Activated CD4-positive, CD25-positive, alpha-beta regulatory T cell treated with anti-CD3 and anti-CD28 coated beads, Interleukin-2, amount 50 U/mL, for 24 hours (primary cell): Measurements from ENCODE around the gene CES4A.
"Not testable (repeated sequence)": the region's sequence is repeated elsewhere in the genome, so short reads cannot be mapped to it uniquely, and the experiment has no call there.

ENCODE experiments used
- ATAC-seq, 2 donors: fragments of 150-1000 bp; cut with Tn5 transposase; one replicate each; pipeline ENCODE4 v1.10.0; 2021; ENCODE audit warnings: mild to moderate bottlenecking in 1 of 2, moderate library complexity in 1 of 2

Gene CES4A

GRCh38 chr16:67024384-67025209 is 36.2 kb downstream of the CES4A start:
- ATAC-seq: no peak

- no peak for ATAC-seq
Observed at GRCh38 chr16:67025210-67025550, 36.8 kb downstream of the CES4A start.

- no peak for ATAC-seq
Observed at GRCh38 chr16:67026570-67026969, 38.2 kb downstream of the CES4A start.

- no peak for ATAC-seq
Observed at GRCh38 chr16:67027046-67027445, 38.7 kb downstream of the CES4A start.

DNA sequence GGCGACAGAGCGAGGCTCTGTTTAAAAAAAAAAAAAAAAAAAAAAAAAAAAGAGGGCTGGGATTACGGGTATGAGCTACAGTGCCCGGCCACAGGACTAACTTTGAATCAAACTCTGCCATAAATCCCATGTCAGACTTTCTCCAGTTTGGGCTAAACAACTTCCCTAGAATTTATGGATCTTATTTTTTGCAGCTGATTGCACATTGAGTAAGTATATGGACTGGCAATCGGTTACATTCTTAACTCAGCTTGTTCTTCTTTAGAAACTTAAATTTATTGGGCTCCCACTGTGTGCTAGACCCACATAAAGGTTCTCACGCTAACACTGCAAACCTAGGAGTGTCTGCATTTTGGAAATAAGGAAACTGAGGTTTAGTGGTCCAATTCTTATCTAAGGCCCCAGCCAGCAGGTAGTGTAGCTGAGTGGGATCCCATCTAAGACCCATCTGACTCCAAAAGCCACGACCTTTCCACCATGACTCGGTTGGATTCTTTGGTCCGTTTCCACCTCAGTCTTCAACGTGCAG is 39.8 kb downstream of the CES4A start:
- no peak for ATAC-seq

DNA sequence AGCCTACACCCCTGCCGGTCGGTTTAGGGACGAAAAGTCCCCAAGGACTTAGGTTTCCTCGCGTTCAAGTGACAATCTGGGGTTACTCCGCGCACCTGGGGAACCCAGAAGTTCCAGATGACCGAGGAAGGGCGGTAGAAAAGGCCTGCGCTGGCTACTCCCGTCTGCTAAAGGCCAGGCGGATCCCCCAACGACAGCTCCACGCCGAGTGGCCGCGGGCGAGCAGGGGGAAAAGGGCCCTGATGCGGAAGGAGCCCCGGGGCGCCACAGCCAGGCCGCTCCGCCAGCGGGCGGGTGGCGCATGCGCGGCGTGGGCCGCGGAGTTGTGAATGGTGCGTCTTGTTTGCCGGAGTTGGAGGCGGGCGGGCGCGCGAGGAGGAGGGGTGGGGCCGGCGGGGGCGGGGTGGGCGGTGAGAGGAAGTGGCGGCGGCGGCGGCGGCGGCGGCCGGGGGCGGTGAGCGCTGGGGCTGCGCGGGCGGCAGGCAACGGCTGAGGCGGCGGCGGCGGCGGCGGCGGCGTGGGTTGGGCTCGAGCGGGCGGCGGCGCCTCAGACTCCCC is 40.4 kb downstream of the CES4A start, which contains the start of gene CBFB:
CBFB (plus strand) TSS at position 454 of the 558 bp plus-strand sequence. CDS start 259 bp downstream, outside the sequence.
- ATAC-seq: peak; percentile 91

DNA sequence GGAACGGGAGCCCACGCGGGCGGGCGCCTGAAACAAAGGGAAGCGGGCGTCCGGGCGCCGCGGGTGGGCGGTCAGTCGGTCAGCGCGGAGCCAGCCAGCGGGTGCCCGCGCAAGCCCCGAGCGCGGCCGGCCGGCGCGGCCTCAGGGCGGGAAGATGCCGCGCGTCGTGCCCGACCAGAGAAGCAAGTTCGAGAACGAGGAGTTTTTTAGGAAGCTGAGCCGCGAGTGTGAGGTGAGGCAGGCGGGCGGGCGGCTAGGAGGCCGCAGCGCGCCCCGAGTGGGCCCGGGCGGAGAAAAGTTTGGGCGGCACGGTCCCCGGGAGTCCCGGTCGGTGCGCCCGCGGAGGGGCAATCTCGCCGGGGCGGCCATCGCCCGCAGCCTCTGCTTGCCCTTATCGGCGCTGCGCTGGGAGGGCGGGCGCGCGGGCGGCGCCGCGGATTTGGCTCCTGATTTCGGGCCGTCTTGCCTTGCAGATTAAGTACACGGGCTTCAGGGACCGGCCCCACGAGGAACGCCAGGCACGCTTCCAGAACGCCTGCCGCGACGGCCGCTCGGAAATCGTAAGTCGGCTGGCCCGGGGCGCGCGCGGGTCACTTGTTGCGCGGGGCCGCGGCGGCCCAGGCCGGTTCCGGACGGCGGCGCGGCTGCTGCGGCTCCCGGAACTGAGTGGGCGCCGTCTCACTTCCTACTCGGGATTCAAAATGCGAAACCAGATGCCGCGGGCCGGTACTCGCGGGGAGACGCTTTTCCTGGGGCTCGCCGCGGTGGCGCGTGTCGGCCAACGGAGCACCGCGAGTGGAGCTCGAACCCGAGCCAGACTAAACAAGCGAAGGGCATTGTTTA is 41.1 kb downstream of the CES4A start:
- peak; percentile 18 to 29 for ATAC-seq

GRCh38 chr16:67030221-67030962 is 42.0 kb downstream of the CES4A start:
- no peak for ATAC-seq

DNA sequence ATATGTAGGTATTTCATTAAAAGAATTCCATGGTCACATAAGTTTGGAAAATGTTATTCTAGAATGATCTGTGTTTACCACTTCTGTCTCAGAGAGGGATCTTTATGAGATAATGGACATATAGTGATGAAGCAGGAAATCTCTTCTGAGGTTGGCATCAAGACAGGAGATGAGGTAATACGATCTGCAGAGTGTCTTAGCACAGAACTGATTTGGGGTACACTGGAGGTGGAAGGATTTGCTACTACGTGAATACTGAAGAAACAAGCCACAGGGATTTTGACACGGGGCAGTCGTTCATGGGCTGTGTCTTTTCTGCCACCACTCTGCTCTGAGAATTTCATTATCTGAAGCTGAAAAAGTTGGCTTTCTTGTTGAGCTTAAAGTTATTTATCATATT is 46.1 kb downstream of the CES4A start:
- no peak for ATAC-seq

- ATAC-seq: no peak
Observed at GRCh38 chr16:67035364-67035763, 47.0 kb downstream of the CES4A start.

DNA sequence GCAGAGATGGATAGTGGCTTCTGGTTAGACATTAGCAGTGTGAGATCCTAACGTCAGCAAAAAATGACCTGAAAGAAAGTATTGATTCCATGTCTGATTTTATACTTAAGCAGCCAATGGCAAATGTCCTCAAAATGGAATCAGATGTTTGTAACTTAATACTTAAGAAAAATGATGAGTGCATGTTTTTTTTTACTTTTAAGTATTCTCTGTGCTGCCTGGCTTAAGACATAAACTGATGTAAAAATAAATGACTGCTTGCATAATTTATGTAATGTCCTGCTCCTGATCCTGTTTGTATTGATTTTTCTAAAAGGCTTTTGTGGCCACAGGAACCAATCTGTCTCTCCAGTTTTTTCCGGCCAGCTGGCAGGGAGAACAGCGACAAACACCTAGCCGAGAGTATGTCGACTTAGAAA is 47.9 kb downstream of the CES4A start:
- no peak for ATAC-seq

GRCh38 chr16:67039260-67040020 is 51.1 kb downstream of the CES4A start:
- ATAC-seq: peak; percentile 44 to 66

DNA sequence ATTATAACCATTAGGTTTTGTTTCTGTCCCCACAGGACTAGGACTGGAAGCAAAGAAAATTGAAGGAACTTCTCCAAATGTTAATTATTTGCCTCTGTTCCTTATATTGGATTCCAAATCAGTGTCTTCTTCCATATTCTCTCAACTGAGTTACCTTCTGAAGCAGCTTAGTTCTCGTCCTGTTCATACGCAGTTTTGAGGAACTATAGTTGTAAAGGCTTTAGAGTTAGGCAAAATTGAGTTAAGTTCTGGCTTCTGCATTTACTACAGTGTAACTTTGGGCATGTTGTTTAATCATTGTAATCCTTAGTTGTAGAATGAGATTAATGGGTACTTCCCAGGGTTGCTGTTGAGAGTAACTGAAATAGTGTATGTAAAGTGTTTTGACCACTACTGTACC is 51.8 kb downstream of the CES4A start:
- ATAC-seq: no peak

- no peak for ATAC-seq
Observed at GRCh38 chr16:67040906-67041305, 52.5 kb downstream of the CES4A start.

DNA sequence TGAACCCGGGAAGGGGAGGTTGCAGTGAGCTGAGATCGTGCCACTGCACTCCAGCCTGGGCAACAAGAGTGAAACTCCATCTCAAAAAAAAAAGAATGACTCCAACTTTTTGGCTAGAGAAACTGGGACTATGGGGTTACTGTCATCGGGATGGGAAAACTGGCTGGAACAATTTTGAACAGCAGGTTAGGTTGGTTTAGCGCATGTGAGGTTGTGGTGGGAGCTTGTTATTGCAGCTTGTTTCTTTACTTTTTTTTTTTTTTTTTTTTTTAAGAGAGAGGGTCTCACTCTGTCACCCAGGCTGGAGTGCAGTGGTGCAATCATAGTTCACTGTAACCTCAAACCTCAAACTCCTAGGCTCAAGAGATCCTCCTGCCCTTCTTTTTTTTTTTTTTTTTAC is 53.1 kb downstream of the CES4A start:
- ATAC-seq: not testable (repeated sequence)

DNA sequence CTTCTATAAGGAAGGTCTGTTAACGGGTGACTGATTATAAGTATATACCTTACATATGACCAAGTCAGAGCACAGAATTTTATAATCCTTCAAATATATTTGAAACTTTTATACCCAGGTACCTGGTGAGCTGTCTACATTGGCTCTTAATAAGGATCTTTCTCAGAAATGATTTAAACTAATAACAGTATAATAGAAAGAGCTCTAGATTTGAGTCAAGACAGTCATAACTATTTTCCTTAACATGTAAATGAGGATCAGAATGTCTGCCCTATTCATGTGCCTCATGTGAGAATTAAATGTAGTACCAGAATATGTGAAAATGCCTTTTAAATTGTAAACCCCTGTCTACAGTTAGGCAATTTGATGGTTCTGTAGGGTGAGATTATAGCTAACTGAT is 55.0 kb downstream of the CES4A start:
- peak; percentile 62 to 80 for ATAC-seq

- no peak for ATAC-seq
Observed at GRCh38 chr16:67050796-67051195, 62.4 kb downstream of the CES4A start.

DNA sequence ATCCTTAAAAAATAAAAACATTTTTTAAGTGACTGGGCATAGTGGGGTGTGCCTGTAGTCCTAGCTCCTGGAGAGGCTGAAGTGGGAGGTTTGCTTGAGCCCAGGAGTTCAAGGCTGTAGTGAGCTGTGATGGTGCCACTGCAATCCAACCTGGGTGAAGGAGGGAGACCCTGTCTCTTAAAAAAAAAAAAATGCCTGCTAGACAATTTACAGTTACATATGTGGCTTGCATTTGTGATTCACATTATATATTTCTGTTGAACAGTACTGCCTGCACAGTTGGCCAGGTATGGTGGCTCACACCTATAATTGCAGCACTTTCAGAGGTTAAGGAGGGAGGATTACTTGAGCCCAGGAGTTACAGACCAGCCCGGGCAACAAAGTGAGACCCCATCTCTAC is 64.0 kb downstream of the CES4A start:
- no peak for ATAC-seq

- ATAC-seq: peak in 1 of 2 donors; percentile 9
Observed at GRCh38 chr16:67053767-67054334, 65.5 kb downstream of the CES4A start.

DNA sequence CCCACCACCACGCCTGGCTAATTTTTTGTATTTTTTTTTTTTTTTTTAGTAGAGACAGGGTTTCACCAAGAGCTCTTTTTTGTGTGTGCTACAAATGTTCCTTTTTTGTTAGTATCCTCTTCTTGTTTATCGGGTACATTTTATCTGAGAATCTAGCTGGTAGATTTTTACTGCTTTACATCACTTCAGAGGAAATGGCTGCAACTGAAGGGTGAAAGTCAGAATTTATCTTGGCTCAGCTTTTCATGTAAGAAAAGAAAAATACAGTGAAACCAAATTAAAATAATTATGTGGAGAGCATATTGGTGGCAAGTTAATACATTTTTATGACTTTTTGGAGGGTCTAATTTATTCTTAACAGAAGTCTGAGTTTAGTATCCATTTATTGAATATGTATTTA is 66.5 kb downstream of the CES4A start:
- ATAC-seq: no peak
